ENCODE measurements around the gene PIM2.

GRCh38 chrX:48902135-48902534, 16.7 kb downstream of the PIM2 start:
- TF ChIP-seq TARDBP (IDR thresholded peaks at IDR 0.05) (no peak), HDGF (IDR thresholded peaks at IDR 0.05; ENCODE audit: borderline replicate concordance) (no peak), BHLHE40 (IDR thresholded peaks at IDR 0.05; ENCODE audit: borderline replicate concordance) (no peak), L3MBTL2 (conservative IDR thresholded peaks at IDR 0.05) (no peak), FOXM1 (IDR thresholded peaks at IDR 0.05; ENCODE audit: borderline replicate concordance) (no peak), NFRKB (IDR thresholded peaks at IDR 0.05) (no peak), SP1 (IDR thresholded peaks at IDR 0.05) (no peak), ELF4 (IDR thresholded peaks at IDR 0.05) (no peak)
